Measurements from ENCODE around the gene PFKM. TPM values are rescaled to one million over a fixed set of nuclear protein-coding genes. Genes with fewer than 3 reads are reported as not detected.

Gene PFKM
- total and polyA plus RNA-seq, 2 of the 4 experiments (the other 2 are of a cell fraction): 56.7 to 82.6 TPM

- CTCF ChIA-PET: no interaction called here
- Histone ChIP-seq H3K36me3 (ENCODE audit: control insufficient read depth, insufficient read depth, low read length) (peaks cover 51% of the 10 kb centered on the region), H4K8ac (ENCODE audit: low read depth in 2 of 2, low read length in 2 of 2) (no peak overlapping the region)
Measured at GRCh38 chr12:48132826-48133225, 13.7 kb downstream of the PFKM start.

More at GRCh38 chr12:48132826-48133225, 13.7 kb downstream of the PFKM start:
- H2BK15ac ChIP-seq (ENCODE audit: low read depth, low read length): no peak overlapping the region
- no peak overlapping the region for H3K4me3 ChIP-seq (ENCODE audit: insufficient read depth, low read depth, low read length)
- H2BK120ac ChIP-seq (ENCODE audit: low read depth, low read length): no peak overlapping the region
- no peak overlapping the region for H3K4me2 ChIP-seq (ENCODE audit: low read depth, low read length)
- H3K23ac ChIP-seq (ENCODE audit: low read depth, low read length): no peak overlapping the region
- BruUV-seq (replicated peaks): no TSS peak
- no peak overlapping the region for H3K56ac ChIP-seq (ENCODE audit: extremely low read depth, insufficient read depth, low read length)
- H2AK9ac ChIP-seq (replicated peaks; ENCODE audit: low read depth, low read length, poor library complexity): no peak overlapping the region
- WGBS, 2 experiments (ENCODE audit: extremely low coverage in 2 of 2, insufficient read length in 1 of 2): 90% methylated on average over 2 of the region's 14 CpGs; no CpG with 5 or more reads in 1 of the 2 experiments
- no peak overlapping the region for H2BK20ac ChIP-seq (ENCODE audit: low read depth, low read length)
- H3K9me1 ChIP-seq (ENCODE audit: insufficient read depth, low read length): 0 out of 2 replicates have a peak, but pooled peaks cover 4% of the 10 kb centered on the region
- ATAC-seq (ENCODE audit: low read depth): no peak
- H2AK5ac ChIP-seq (ENCODE audit: low read depth, low read length): no peak overlapping the region
- DNase-seq: no peak
- no peak overlapping the region for H2AFZ ChIP-seq (replicated peaks; ENCODE audit: low read length, poor library complexity)
- dilution Hi-C loops (cut with HindIII; ENCODE audit: low sequenced_read_pairs, unreplicated experiment) (no loop called here), intact Hi-C loops (cut with micrococcal nuclease) (no loop called here), in situ Hi-C loops (cut with MboI; ENCODE audit: low sequenced_read_pairs) (no loop called here)
- no peaks in the 10 kb centered on the region for H4K20me1 ChIP-seq (ENCODE audit: insufficient read depth, low read length)
- no peak for TF ChIP-seq RAD21 (IDR thresholded peaks at IDR 0.05; ENCODE audit: low read length)
- TF ChIP-seq CHD1 (IDR thresholded peaks at IDR 0.05; ENCODE audit: low read depth, low read length): no peak
- TF ChIP-seq SMC3 (IDR thresholded peaks at IDR 0.05; ENCODE audit: low read depth, low read length): no peak
- TF ChIP-seq CTCF (conservative IDR thresholded peaks at IDR 0.05; ENCODE audit: low read depth, low read length): no peak
- no peak for TF ChIP-seq ELK1 (IDR thresholded peaks at IDR 0.05; ENCODE audit: borderline replicate concordance, low read depth, low read length)
- TF ChIP-seq MAFK (IDR thresholded peaks at IDR 0.05; ENCODE audit: low read depth, low read length): no peak
- no peak for TF ChIP-seq RFX5 (IDR thresholded peaks at IDR 0.05; ENCODE audit: low read depth, low read length)
- TF ChIP-seq CEBPB (IDR thresholded peaks at IDR 0.05; ENCODE audit: low read depth, low read length): no peak
- no peak for TF ChIP-seq FOS (IDR thresholded peaks at IDR 0.05; ENCODE audit: low read depth, low read length)
- TF ChIP-seq USF2 (IDR thresholded peaks at IDR 0.05; ENCODE audit: low read depth, low read length): no peak
- no peaks in the 10 kb centered on the region; the same call in 1 of the 2 replicates for H3K4me1 ChIP-seq (ENCODE audit: control insufficient read depth, insufficient read depth, low read length)
- no peak overlapping the region for H4K5ac ChIP-seq (ENCODE audit: low read depth, low read length)
- H3K4ac ChIP-seq (ENCODE audit: low read depth, low read length): no peak overlapping the region
- no peak overlapping the region for H3K18ac ChIP-seq (ENCODE audit: low read depth, low read length)
- no peak overlapping the region for H3K27ac ChIP-seq (ENCODE audit: insufficient read depth, low read length)
- no peak overlapping the region for H3K14ac ChIP-seq (replicated peaks; ENCODE audit: low read depth, low read length)
- POLR2A ChIA-PET (ENCODE audit: unreplicated experiment): no interaction called here
- H3K27me3 ChIP-seq (ENCODE audit: control insufficient read depth, insufficient read depth, low read length): no peaks in the 10 kb centered on the region
- H2BK5ac ChIP-seq (ENCODE audit: low read depth, low read length, poor library complexity, severe bottlenecking): no peak overlapping the region
- H4K91ac ChIP-seq (ENCODE audit: insufficient read depth, low read depth, low read length): no peak overlapping the region
- H3K79me1 ChIP-seq (ENCODE audit: low read depth in 1 of 2, low read length in 2 of 2): peaks cover 0 to 16% of the 10 kb centered on the region in 2 experiments; a peak in 3 of 4 replicates
- no peaks in the 10 kb centered on the region for H3K9me3 ChIP-seq (ENCODE audit: control insufficient read depth, insufficient read depth, low read length)
- no peak overlapping the region for H3K9ac ChIP-seq (ENCODE audit: low read depth, low read length)
